PC-3 (cell line): ENCODE results near the gene MMP27. TPM values are rescaled to one million over a fixed set of nuclear protein-coding genes. Genes with fewer than 3 reads are reported as not detected.
"Not testable (repeated sequence)": the region's sequence is repeated elsewhere in the genome, so short reads cannot be mapped to it uniquely, and the experiment has no call there.

ENCODE experiments used
- ATAC-seq: fragments of 200-7000 bp; cut with Tn5 transposase; 2 replicates; pipeline ENCODE4 v1.9.1; 2020; ENCODE audit warnings: mild to moderate bottlenecking, moderate library complexity
- BruUV-seq: library from RNA; stranded (reverse); fragments of 400-500 nt; replicated peaks from 2 replicates; lab custom pipeline; 2021; lab: Mats Ljungman, UMichigan
- CTCF ChIA-PET: fragments of 300-600 bp; sonication (Branson Sonifier 250); formaldehyde crosslinking; loops from one replicate; lab custom pipeline; 2022; ENCODE audit warnings: antibody characterized with exemption; lab: Charles Lee
- POLR2A ChIA-PET: fragments of 300-600 bp; sonication (Branson Sonifier 250); formaldehyde crosslinking; loops from one replicate; lab custom pipeline; 2022; ENCODE audit warnings: antibody characterized with exemption; ENCODE audit not compliant: unreplicated experiment; lab: Charles Lee
- DNase-seq: peaks from one replicate; pipeline ENCODE4 v3.0.0-alpha.2; 2015
- H2AFZ ChIP-seq: fragments of 300-600 bp; sonication (generic); 2 replicates; pipeline ENCODE4 v1.6.0; 2016; ENCODE audit warnings: antibody characterized with exemption, low read length
- H3F3A ChIP-seq: fragments of 300-600 bp; sonication (generic); one replicate; pipeline ENCODE4 v1.6.0; 2017; ENCODE audit warnings: antibody characterized with exemption, low read length, control low read depth, mild to moderate bottlenecking; ENCODE audit not compliant: unreplicated experiment
- H3K27ac ChIP-seq: fragments of 300-600 bp; sonication (generic); 2 replicates; pipeline ENCODE4 v1.5.1; 2016; ENCODE audit warnings: mild to moderate bottlenecking, low read length
- H3K27me3 ChIP-seq: fragments of 300-600 bp; sonication (generic); 2 replicates; pipeline ENCODE4 v1.6.1; 2016; ENCODE audit warnings: low read length, mixed read lengths
- H3K36me3 ChIP-seq: fragments of 300-600 bp; sonication (generic); 2 replicates; pipeline ENCODE4 v1.6.1; 2016; ENCODE audit warnings: low read depth, mixed run types, low read length, mixed read lengths
- H3K4me1 ChIP-seq: fragments of 300-600 bp; sonication (generic); 2 replicates; pipeline ENCODE4 v1.5.1; 2016; ENCODE audit warnings: low read length; ENCODE audit not compliant: insufficient read depth
- H3K4me2 ChIP-seq: fragments of 300-600 bp; sonication (generic); 2 replicates; pipeline ENCODE4 v1.6.0; 2016; ENCODE audit warnings: low read length
- H3K4me3 ChIP-seq: fragments of 300-600 bp; sonication (generic); 2 replicates; pipeline ENCODE4 v1.5.1; 2016; ENCODE audit warnings: mild to moderate bottlenecking, low read length, mixed read lengths
- H3K79me2 ChIP-seq: fragments of 300-600 bp; sonication (generic); 2 replicates; pipeline ENCODE4 v1.6.1; 2017; ENCODE audit warnings: low read length, mixed read lengths
- H3K9ac ChIP-seq: fragments of 300-600 bp; sonication (generic); 2 replicates; pipeline ENCODE4 v1.6.0; 2016; ENCODE audit warnings: mild to moderate bottlenecking, low read length
- H3K9me2 ChIP-seq: fragments of 300-600 bp; sonication (generic); replicated peaks from 2 replicates; pipeline ENCODE4 v1.6.1; 2016; ENCODE audit warnings: mixed run types, low read length, mixed read lengths
- H3K9me3 ChIP-seq: fragments of 300-600 bp; sonication (generic); 2 replicates; pipeline ENCODE4 v1.6.1; 2016; ENCODE audit warnings: low read length, mixed read lengths
- H4K20me1 ChIP-seq: fragments of 300-600 bp; sonication (generic); 2 replicates; pipeline ENCODE4 v1.6.1; 2016; ENCODE audit warnings: low read length, mixed read lengths
- EZH2 ChIP-seq: fragments of 300-600 bp; sonication (generic); IDR thresholded peaks from one replicate; pipeline ENCODE4 v1.6.1; 2017; ENCODE audit warnings: antibody characterized with exemption, mild to moderate bottlenecking, low read length; ENCODE audit not compliant: unreplicated experiment
- EZH2phosphoT487 ChIP-seq: fragments of 300-600 bp; sonication (generic); IDR thresholded peaks from 2 replicates; pipeline ENCODE4 v1.6.1; 2018; ENCODE audit warnings: mild to moderate bottlenecking, antibody characterized with exemption, low read length, borderline replicate concordance
- intact Hi-C: fragments of 100-400 bp; cut with micrococcal nuclease; formaldehyde crosslinking; loops from 2 replicates; pipeline ENCODE4 v1.9.0; 2023
- total RNA-seq: library from RNA; depleted of rRNA; stranded (reverse); fragments of >200 nt; gene quantifications from 2 replicates; pipeline ENCODE4 v1.2.3, GENCODE V29; 2014
- TF ChIP-seq, protein P1 (sequence below): fragments of 300-600 bp; sonication (generic); conservative IDR thresholded peaks from 2 replicates; pipeline ENCODE4 v1.5.1; 2017; ENCODE audit warnings: antibody characterized with exemption, low read depth, mild to moderate bottlenecking, low read length

MMP27 gene
- total RNA-seq, 1 experiment from 2014 or later = not detected

- intact Hi-C loops = loop anchor here (1.0 to 5.0 kb wide), 6 partner anchors 47 to 322 kb away; partner anchors contain the start of gene MMP10
- DNase-seq (peak; percentile 91), ATAC-seq (peak; percentile 99)
- TF ChIP-seq, protein P1, sequence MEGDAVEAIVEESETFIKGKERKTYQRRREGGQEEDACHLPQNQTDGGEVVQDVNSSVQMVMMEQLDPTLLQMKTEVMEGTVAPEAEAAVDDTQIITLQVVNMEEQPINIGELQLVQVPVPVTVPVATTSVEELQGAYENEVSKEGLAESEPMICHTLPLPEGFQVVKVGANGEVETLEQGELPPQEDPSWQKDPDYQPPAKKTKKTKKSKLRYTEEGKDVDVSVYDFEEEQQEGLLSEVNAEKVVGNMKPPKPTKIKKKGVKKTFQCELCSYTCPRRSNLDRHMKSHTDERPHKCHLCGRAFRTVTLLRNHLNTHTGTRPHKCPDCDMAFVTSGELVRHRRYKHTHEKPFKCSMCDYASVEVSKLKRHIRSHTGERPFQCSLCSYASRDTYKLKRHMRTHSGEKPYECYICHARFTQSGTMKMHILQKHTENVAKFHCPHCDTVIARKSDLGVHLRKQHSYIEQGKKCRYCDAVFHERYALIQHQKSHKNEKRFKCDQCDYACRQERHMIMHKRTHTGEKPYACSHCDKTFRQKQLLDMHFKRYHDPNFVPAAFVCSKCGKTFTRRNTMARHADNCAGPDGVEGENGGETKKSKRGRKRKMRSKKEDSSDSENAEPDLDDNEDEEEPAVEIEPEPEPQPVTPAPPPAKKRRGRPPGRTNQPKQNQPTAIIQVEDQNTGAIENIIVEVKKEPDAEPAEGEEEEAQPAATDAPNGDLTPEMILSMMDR = peak; percentile 99
- no peak for TF ChIP-seq EZH2phosphoT487
- Histone ChIP-seq H2AFZ (no peak overlapping the region), H3K36me3 (no peaks in the 10 kb centered on the region), H3K4me3 (no peak overlapping the region), H3K9me3 (no peaks in the 10 kb centered on the region), H3K27ac (no peak overlapping the region), H3F3A (no peaks in the 10 kb centered on the region), H3K9me2 (no peaks in the 10 kb centered on the region), H3K27me3 (no peaks in the 10 kb centered on the region), H4K20me1 (no peaks in the 10 kb centered on the region), H3K4me2 (no peak overlapping the region), H3K9ac (no peak overlapping the region), H3K79me2 (no peaks in the 10 kb centered on the region), H3K4me1 (no peaks in the 10 kb centered on the region)
- no TSS peak for BruUV-seq
- ChIA-PET POLR2A (no interaction called here), CTCF (interaction anchor here (0.6 to 1.0 kb wide), 3 partner anchors 47 to 333 kb away, joined by 3 to 4 read pairs (median 4); partner anchors contain the start of gene MMP10)
Observed at GRCh38 chr11:102733232-102733875, 27.8 kb upstream of the MMP27 start.

- H3K9me2 ChIP-seq, H3K9ac ChIP-seq, H3K79me2 ChIP-seq, DNase-seq, POLR2A ChIA-PET, H3K9me3 ChIP-seq, H3K27ac ChIP-seq, BruUV-seq, H4K20me1 ChIP-seq, H3K4me2 ChIP-seq, H3K4me3 ChIP-seq, H3F3A ChIP-seq, ATAC-seq, H3K4me1 ChIP-seq, H2AFZ ChIP-seq, H3K27me3 ChIP-seq, CTCF ChIA-PET, H3K36me3 ChIP-seq: not testable (repeated sequence)
- intact Hi-C loops = loop anchor here (5.0 kb wide), 1 partner anchor 306 kb away; no protein-coding TSS in a partner anchor
Observed at GRCh38 chr11:102730944-102731343, 25.4 kb upstream of the MMP27 start.

- no TSS peak for BruUV-seq
- H3K4me2 ChIP-seq = no peak overlapping the region
- no peak overlapping the region for H2AFZ ChIP-seq
- no peaks in the 10 kb centered on the region for H3K27me3 ChIP-seq
- H3F3A ChIP-seq = no peaks in the 10 kb centered on the region
- intact Hi-C loops = loop anchor here (5.0 kb wide), 1 partner anchor 307 kb away; no protein-coding TSS in a partner anchor
- H3K4me3 ChIP-seq = no peak overlapping the region
- no peak overlapping the region for H3K9ac ChIP-seq
- H3K9me2 ChIP-seq = no peaks in the 10 kb centered on the region
- H4K20me1 ChIP-seq = no peaks in the 10 kb centered on the region
- H3K27ac ChIP-seq = no peak overlapping the region
- peaks cover 7% of the 10 kb centered on the region; the same call in 1 of the 2 replicates for H3K4me1 ChIP-seq
- no peaks in the 10 kb centered on the region for H3K9me3 ChIP-seq
- no peaks in the 10 kb centered on the region for H3K79me2 ChIP-seq
- H3K36me3 ChIP-seq = no peaks in the 10 kb centered on the region
- ChIA-PET POLR2A (no interaction called here), CTCF (no interaction called here)
- DNase-seq = no peak
- ATAC-seq = peak; percentile 12; the same call in 1 of the 2 replicates
- TF ChIP-seq EZH2 (no peak), EZH2phosphoT487 (no peak)
- TF ChIP-seq, protein P1 = no peak
Observed at GRCh38 chr11:102729849-102730815, 24.6 kb upstream of the MMP27 start.
